HepG2 (cell line): ENCODE measurements around the gene ITGAE. TPM values are rescaled to one million over a fixed set of nuclear protein-coding genes. Genes with fewer than 3 reads are reported as not detected.

ENCODE experiments used
- AGO2 ChIP-seq: fragments of 200-400 bp; formaldehyde crosslinking; optimal IDR thresholded peaks from 2 replicates; pipeline ENCODE3; 2017; ENCODE audit warnings: mild to moderate bottlenecking, low read depth, low read length, moderate library complexity
- HNRNPLL ChIP-seq: fragments of 200-400 bp; formaldehyde crosslinking; IDR thresholded peaks from 2 replicates; pipeline ENCODE4 v1.6.1; 2017; ENCODE audit warnings: mild to moderate bottlenecking, low read depth, low read length; ENCODE audit not compliant: poor library complexity, severe bottlenecking
- MAFF ChIP-seq: IDR thresholded peaks from 2 replicates; pipeline ENCODE4 v1.6.1; 2011; ENCODE audit warnings: low read depth, low read length, improper control_type of control experiment
- RAD51 ChIP-seq: fragments of 450-650 bp; IDR thresholded peaks from 2 replicates; pipeline ENCODE4 v1.6.1; 2016; ENCODE audit warnings: borderline replicate concordance
- REXO4 ChIP-seq: sonication (generic); formaldehyde crosslinking; IDR thresholded peaks from 2 replicates; pipeline ENCODE4 v1.8.0; 2022; ENCODE audit warnings: missing genetic modification reagents, mild to moderate bottlenecking, borderline replicate concordance
- RFX5 ChIP-seq: IDR thresholded peaks from 2 replicates; pipeline ENCODE4 v1.6.1; 2011; ENCODE audit warnings: low read depth, low read length, improper control_type of control experiment
- TCF12 ChIP-seq, 2 experiments: fragments of 450-650 bp in 1 of 2; sonication (generic) in 1 of 2; formaldehyde crosslinking in 1 of 2; IDR thresholded peaks; 2 replicates each; pipeline versions ENCODE4 v1.6.1 to v1.8.0; 2017 to 2022; ENCODE audit warnings: antibody characterized with exemption in 1 of 2, mild to moderate bottlenecking in 1 of 2, missing genetic modification reagents in 1 of 2, moderate library complexity in 1 of 2
- ZBTB8A ChIP-seq: sonication (generic); formaldehyde crosslinking; IDR thresholded peaks from 2 replicates; pipeline ENCODE4 v1.4.0; 2020; ENCODE audit warnings: mild to moderate bottlenecking, low read depth, missing genetic modification reagents, borderline replicate concordance
- ZMYM3 ChIP-seq: sonication (generic); formaldehyde crosslinking; IDR thresholded peaks from 2 replicates; pipeline ENCODE4 v1.5.1; 2020; ENCODE audit warnings: mild to moderate bottlenecking, missing genetic modification reagents
- ZNF296 ChIP-seq: sonication (generic); formaldehyde crosslinking; conservative IDR thresholded peaks from 2 replicates; pipeline ENCODE4 v1.5.0; 2020; ENCODE audit warnings: mild to moderate bottlenecking, missing genetic modification reagents
- ZNF382 ChIP-seq: sonication (generic); formaldehyde crosslinking; IDR thresholded peaks from 2 replicates; pipeline ENCODE4 v1.5.0; 2020; ENCODE audit warnings: missing genetic modification reagents, mild to moderate bottlenecking, borderline replicate concordance
- ZNF547 ChIP-seq: sonication (generic); formaldehyde crosslinking; IDR thresholded peaks from 2 replicates; pipeline ENCODE4 v1.5.1; 2020; ENCODE audit warnings: mild to moderate bottlenecking, missing genetic modification reagents
- ZNF644 ChIP-seq: IDR thresholded peaks from 2 replicates; pipeline ENCODE4 v1.6.1; 2016; ENCODE audit warnings: low read depth
- ZNF737 ChIP-seq: sonication (generic); formaldehyde crosslinking; IDR thresholded peaks from 2 replicates; pipeline ENCODE4 v1.5.0; 2020; ENCODE audit warnings: missing genetic modification reagents, mild to moderate bottlenecking, borderline replicate concordance
- polyA plus RNA-seq, 8 experiments: library from polyadenylated mRNA; depleted of rRNA in 3 of 8; stranded (reverse) in 7 of 8; unstranded in 1 of 8; fragments of >200 nt; fragmentation: Illumina TruSeq in 4 of 8; extraction: Trizol in 4 of 8; gene quantifications; 2 replicates each; pipeline versions ENCODE4 v1.2.1 to v1.2.3, GENCODE V29; 2011 to 2016; ENCODE audit warnings: low read depth in 4 of 8, missing spikeins in 1 of 8, mixed read lengths in 1 of 8; ENCODE audit not compliant: insufficient read depth in 1 of 8
- total RNA-seq, 5 experiments: library from RNA; depleted of rRNA; stranded (reverse); fragments of >200 nt; fragmentation: Illumina TruSeq; extraction: Trizol; gene quantifications; 2 replicates each; pipeline ENCODE4 v1.2.3, GENCODE V29; 2016; ENCODE audit warnings: low read depth in 1 of 5
- TF ChIP-seq, protein P1 (sequence below): IDR thresholded peaks from 2 replicates; pipeline ENCODE4 v1.6.1; 2016; ENCODE audit warnings: control low read depth
- TF ChIP-seq, protein P2 (sequence below), 2 experiments: sonication (generic) in 1 of 2; formaldehyde crosslinking in 1 of 2; IDR thresholded peaks; 2 replicates each; pipeline versions ENCODE4 v1.5.1 to v1.6.1; 2011 to 2020; ENCODE audit warnings: borderline replicate concordance in 1 of 2, low read depth in 1 of 2, low read length in 1 of 2, mild to moderate bottlenecking in 1 of 2, missing genetic modification reagents in 1 of 2, moderate library complexity in 1 of 2
- TF ChIP-seq, protein P3 (sequence below), 2 experiments: sonication (generic) in 1 of 2; formaldehyde crosslinking in 1 of 2; IDR thresholded peaks; 2 replicates each; pipeline versions ENCODE4 v1.4.0 to v1.6.1; 2016 to 2020; ENCODE audit warnings: borderline replicate concordance in 1 of 2, low read depth in 1 of 2, mild to moderate bottlenecking in 1 of 2, missing genetic modification reagents in 1 of 2
- TF ChIP-seq, protein P4 (sequence below): sonication (generic); formaldehyde crosslinking; IDR thresholded peaks from 2 replicates; pipeline ENCODE4 v1.5.1; 2020; ENCODE audit warnings: mild to moderate bottlenecking, moderate library complexity, missing genetic modification reagents

ITGAE gene
- total and polyA plus RNA-seq, 2 of the 13 experiments (the other 11 are each of a cell fraction or from before 2014, with no cell fraction given): 42.3 to 49.0 TPM

DNA sequence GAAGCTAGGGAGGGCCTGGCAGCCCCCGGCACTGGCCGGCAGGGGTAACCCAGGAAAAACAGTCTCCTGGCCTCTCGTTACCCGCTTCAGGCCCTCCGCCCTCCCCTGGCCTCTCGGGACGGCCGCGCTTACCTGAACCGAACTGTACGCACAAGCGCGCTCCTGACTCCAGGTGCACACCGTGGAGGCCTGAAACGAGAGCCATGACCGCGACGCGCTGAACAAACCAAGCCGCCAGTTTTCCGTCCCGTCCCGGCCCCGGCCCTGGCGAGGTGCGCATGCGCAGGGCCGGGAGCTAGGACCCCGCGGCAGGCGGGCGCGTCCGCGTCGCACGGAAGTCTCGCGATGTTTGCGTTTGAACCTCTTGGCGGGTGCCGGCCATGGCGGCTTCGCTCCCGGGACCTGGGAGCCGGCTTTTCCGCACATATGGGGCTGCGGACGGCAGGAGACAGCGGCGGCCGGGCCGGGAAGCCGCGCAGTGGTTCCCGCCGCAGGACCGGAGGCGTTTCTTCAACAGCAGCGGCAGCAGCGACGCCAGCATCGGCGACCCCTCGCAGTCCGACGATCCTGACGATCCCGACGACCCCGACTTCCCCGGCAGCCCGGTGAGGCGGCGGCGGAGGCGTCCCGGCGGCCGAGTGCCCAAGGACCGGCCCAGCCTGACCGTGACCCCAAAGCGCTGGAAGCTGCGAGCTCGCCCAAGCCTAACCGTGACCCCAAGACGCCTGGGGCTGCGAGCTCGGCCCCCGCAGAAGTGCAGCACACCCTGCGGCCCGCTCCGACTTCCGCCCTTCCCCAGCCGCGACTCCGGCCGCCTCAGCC, 77.2 kb downstream of the ITGAE start, which contains the start of gene HASPIN (continued):
- TF ChIP-seq, protein P1, sequence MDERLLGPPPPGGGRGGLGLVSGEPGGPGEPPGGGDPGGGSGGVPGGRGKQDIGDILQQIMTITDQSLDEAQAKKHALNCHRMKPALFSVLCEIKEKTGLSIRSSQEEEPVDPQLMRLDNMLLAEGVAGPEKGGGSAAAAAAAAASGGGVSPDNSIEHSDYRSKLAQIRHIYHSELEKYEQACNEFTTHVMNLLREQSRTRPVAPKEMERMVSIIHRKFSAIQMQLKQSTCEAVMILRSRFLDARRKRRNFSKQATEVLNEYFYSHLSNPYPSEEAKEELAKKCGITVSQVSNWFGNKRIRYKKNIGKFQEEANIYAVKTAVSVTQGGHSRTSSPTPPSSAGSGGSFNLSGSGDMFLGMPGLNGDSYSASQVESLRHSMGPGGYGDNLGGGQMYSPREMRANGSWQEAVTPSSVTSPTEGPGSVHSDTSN (CRISPR knock-in tag): no peak
- TF ChIP-seq, protein P2, sequence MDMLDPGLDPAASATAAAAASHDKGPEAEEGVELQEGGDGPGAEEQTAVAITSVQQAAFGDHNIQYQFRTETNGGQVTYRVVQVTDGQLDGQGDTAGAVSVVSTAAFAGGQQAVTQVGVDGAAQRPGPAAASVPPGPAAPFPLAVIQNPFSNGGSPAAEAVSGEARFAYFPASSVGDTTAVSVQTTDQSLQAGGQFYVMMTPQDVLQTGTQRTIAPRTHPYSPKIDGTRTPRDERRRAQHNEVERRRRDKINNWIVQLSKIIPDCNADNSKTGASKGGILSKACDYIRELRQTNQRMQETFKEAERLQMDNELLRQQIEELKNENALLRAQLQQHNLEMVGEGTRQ (IDR thresholded peaks at IDR 0.05; ENCODE audit: low read depth, low read length): no peak
- TF ChIP-seq, protein P2 (CRISPR knock-in tag; IDR thresholded peaks at IDR 0.05; ENCODE audit: borderline replicate concordance): no peak
- TF ChIP-seq ZMYM3 (CRISPR knock-in tag): peak; percentile 88; the same call in 1 of the 2 replicates
- peak; percentile 71 for TF ChIP-seq HNRNPLL
- TF ChIP-seq ZNF547: peak; percentile 89; the same call in 1 of the 2 replicates
- no peak for TF ChIP-seq ZNF382 (CRISPR knock-in tag)
- TF ChIP-seq MAFF: no peak
- TF ChIP-seq ZNF296: 0 out of 2 replicates have a peak, but pooled peaks have one; percentile 51
- TF ChIP-seq, protein P3, sequence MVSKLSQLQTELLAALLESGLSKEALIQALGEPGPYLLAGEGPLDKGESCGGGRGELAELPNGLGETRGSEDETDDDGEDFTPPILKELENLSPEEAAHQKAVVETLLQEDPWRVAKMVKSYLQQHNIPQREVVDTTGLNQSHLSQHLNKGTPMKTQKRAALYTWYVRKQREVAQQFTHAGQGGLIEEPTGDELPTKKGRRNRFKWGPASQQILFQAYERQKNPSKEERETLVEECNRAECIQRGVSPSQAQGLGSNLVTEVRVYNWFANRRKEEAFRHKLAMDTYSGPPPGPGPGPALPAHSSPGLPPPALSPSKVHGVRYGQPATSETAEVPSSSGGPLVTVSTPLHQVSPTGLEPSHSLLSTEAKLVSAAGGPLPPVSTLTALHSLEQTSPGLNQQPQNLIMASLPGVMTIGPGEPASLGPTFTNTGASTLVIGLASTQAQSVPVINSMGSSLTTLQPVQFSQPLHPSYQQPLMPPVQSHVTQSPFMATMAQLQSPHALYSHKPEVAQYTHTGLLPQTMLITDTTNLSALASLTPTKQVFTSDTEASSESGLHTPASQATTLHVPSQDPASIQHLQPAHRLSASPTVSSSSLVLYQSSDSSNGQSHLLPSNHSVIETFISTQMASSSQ (IDR thresholded peaks at IDR 0.05; ENCODE audit: low read depth): no peak
- TF ChIP-seq, protein P3 (CRISPR knock-in tag; IDR thresholded peaks at IDR 0.05; ENCODE audit: borderline replicate concordance): peak; percentile 37
- peak; percentile 54; the same call in 1 of the 2 replicates for TF ChIP-seq REXO4 (CRISPR knock-in tag)
- TF ChIP-seq RFX5: no peak
- no peak for TF ChIP-seq RAD51
- no peak for TF ChIP-seq ZBTB8A
- peak; percentile 77 for TF ChIP-seq AGO2
- TF ChIP-seq ZNF644 (CRISPR knock-in tag): no peak
- TF ChIP-seq, protein P4, sequence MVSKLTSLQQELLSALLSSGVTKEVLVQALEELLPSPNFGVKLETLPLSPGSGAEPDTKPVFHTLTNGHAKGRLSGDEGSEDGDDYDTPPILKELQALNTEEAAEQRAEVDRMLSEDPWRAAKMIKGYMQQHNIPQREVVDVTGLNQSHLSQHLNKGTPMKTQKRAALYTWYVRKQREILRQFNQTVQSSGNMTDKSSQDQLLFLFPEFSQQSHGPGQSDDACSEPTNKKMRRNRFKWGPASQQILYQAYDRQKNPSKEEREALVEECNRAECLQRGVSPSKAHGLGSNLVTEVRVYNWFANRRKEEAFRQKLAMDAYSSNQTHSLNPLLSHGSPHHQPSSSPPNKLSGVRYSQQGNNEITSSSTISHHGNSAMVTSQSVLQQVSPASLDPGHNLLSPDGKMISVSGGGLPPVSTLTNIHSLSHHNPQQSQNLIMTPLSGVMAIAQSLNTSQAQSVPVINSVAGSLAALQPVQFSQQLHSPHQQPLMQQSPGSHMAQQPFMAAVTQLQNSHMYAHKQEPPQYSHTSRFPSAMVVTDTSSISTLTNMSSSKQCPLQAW (CRISPR knock-in tag): peak; percentile 81
- no peak; the same call in 1 of the 2 replicates for TF ChIP-seq ZNF737
- TF ChIP-seq TCF12 (IDR thresholded peaks at IDR 0.05): no peak
- TF ChIP-seq TCF12 (CRISPR knock-in tag; IDR thresholded peaks at IDR 0.05): peak; percentile 73; the same call in 1 of the 2 replicates
